ENCODE results near the gene IRF8.

The IRF8 gene

DNA sequence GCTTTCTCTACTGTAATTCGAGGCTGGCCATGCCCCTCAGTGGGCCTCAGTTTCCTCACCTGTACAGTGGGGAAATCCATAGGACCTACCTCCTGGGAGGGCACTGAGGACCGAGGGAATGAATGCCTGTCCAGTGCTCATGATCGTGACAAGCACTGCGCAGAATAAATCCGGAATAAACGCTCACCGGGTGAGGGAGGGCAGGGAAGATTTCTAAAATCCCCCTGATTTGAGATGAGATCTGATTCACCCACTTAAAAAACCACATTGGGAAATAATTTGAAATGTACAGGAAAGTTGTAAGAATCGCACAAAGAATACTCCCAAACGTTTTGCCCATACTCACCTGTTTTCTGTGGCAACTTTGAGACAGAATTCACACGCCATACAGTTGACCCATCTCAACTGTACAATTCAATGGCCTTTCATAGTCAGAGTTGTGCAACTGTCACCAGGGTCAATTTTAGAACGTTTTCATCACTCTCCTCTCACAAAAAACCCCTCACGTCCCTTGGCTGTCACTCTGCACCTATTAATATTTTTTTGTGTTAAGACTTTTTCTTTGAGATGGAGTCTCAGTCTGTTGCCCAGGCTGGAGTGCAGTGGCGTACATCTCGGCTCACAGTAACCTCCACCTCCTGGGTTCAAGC lies 49.8 kb downstream of the IRF8 start:
- no peak for DNase-seq (ENCODE audit: low read depth in 2 of 2)
- no peak overlapping the region for H3K4me3 ChIP-seq (replicated peaks in 1 of 2; ENCODE audit: low read depth in 2 of 2, low read length in 2 of 2)
- TF ChIP-seq, protein P1, sequence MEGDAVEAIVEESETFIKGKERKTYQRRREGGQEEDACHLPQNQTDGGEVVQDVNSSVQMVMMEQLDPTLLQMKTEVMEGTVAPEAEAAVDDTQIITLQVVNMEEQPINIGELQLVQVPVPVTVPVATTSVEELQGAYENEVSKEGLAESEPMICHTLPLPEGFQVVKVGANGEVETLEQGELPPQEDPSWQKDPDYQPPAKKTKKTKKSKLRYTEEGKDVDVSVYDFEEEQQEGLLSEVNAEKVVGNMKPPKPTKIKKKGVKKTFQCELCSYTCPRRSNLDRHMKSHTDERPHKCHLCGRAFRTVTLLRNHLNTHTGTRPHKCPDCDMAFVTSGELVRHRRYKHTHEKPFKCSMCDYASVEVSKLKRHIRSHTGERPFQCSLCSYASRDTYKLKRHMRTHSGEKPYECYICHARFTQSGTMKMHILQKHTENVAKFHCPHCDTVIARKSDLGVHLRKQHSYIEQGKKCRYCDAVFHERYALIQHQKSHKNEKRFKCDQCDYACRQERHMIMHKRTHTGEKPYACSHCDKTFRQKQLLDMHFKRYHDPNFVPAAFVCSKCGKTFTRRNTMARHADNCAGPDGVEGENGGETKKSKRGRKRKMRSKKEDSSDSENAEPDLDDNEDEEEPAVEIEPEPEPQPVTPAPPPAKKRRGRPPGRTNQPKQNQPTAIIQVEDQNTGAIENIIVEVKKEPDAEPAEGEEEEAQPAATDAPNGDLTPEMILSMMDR (IDR thresholded peaks at IDR 0.05; ENCODE audit: low read depth, low read length) = no peak

DNA sequence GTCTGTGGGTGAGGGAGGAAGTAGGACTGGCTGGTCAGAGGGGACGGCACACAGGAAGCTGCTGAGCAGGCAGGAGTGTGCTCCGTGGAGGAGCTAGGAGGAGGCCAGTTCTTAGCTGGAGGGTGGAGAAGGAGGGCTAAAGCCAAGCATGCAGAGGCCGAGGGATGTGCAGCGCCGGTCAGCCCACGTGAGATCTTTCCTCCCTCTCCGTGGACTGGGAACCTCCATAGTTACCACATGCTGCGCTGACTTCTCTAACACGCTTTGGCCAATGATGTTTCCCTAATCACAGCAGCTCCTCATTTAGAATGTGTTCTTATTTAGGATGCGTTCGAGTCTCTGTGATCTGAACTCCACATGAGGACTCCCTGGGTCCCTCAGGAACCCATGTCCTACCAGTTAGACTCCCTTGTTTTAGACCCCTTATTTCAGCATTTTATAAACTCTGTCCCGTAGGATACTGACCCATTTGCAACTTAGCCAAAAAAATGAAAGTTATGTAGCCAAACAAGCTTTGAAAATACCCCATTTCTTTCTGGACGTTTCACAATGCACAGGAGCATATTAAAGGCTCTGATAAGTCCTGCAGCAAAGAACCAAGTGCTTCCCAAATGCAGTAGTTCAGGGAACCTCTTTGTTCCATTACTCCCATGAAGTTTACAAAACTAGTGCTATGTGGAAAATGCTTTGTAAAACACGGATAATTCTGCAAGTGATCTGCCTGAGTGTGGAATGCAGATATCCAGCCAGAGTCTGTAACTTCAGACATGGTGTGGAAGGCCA lies 51.4 kb downstream of the IRF8 start:
- TF ChIP-seq, protein P1 (IDR thresholded peaks at IDR 0.05; ENCODE audit: low read depth, low read length) = no peak
- no peak for DNase-seq (ENCODE audit: low read depth in 2 of 2)

DNA sequence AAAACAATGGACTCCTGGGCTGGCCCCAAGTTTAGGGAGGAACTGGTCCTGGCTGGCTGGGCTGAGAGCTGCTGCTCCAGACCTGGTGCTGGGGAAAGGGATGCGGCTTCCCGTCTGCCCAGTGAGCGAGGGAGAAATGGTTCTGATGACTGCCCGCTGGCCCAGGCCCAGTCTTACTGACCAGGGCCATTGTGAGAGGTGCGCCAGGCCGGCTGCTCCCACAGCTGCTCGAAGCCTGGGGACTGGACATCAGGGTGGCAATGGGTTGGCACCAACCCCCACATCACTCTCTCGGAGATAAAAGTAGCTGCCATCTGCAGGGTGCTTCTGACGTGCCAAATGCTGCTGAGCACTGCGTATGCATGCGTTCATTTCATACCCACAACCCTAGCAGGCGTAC lies 53.2 kb downstream of the IRF8 start:
- no peak overlapping the region for H3K4me3 ChIP-seq (replicated peaks in 1 of 2; ENCODE audit: low read depth in 2 of 2, low read length in 2 of 2)
- TF ChIP-seq, protein P1 (IDR thresholded peaks at IDR 0.05; ENCODE audit: low read depth, low read length) = no peak
- no peak for DNase-seq (ENCODE audit: low read depth in 2 of 2)

More for the DNA sequence above, 51.4 kb downstream of the IRF8 start:
- no peak overlapping the region for H3K4me3 ChIP-seq (replicated peaks in 1 of 2; ENCODE audit: low read depth in 2 of 2, low read length in 2 of 2)

DNA sequence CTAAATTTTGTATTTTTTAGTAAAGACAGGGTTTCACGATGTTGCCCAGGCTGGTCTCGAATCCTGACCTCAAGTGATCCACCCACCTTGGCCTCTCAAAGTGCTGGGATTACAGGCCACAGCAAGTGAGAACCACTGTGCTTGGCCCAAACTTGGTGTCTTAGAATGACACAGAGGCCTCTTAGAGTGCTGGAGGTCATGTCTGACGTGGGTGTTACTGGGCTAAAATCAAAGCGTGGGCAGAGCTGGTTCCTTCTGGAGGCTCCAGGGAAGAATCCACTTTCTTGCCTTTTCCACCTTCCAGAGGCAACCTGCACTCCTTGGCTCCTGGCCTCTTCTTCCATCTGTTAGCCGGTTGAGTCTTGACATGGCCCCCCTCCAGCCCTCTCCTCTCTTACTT lies 53.8 kb downstream of the IRF8 start:
- no peak for DNase-seq (ENCODE audit: low read depth in 2 of 2)

DNA sequence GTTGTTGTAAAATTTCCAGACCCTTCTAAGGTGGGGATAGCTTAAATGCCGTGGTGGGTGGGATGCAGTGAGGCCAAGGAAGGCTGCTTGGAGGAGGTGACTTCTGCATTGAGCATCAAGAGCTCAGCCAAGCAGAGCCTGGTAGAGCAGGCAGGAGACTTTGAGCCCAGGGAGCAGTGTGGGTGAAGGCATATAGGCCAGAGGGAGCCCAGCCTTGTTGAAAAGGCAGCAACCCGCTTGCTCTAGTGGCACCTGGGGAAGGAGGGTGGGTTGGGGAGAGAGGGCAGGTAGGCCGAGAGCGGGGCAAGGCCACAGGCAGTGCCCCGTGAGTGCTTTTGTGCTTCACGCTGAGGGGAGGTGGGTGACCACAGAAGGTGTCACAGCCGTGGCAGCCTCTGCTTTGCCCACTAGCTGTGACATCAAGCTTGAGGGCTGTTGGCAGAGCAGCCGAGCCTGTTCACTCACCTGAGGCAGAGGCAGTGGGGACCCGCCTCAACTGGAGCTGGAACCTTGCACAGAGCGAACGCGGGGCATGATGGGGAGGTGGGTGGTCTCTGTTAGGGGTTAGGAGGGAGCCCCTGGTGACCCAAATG lies 56.1 kb downstream of the IRF8 start:
- TF ChIP-seq, protein P1 (IDR thresholded peaks at IDR 0.05; ENCODE audit: low read depth, low read length) = no peak
- DNase-seq (ENCODE audit: low read depth in 2 of 2) = no peak
- H3K4me3 ChIP-seq (replicated peaks in 1 of 2; ENCODE audit: low read depth in 2 of 2, low read length in 2 of 2) = no peak overlapping the region

More for the DNA sequence above, 53.8 kb downstream of the IRF8 start:
- no peak overlapping the region for H3K4me3 ChIP-seq (replicated peaks in 1 of 2; ENCODE audit: low read depth in 2 of 2, low read length in 2 of 2)
- TF ChIP-seq, protein P1 (IDR thresholded peaks at IDR 0.05; ENCODE audit: low read depth, low read length) = no peak

DNA sequence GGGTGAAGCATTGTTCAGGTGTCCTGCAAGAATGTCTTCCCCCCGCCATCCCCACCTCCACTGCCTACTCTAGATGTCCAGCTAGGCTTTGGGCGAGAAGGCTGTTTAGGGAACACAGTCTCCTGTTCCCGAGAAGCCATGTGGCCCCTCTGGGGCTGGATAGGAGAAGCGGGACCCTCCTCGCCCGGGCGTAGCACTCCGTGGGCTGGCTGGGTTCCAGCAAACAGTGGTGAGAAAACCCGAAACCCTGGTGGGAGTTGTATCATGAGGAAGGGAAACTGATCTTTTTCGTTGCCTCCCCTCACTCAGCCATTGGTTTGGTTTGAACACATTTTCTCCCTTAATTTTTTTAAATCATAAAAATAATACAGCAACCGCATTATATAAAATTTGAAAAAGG lies 56.6 kb downstream of the IRF8 start:
- DNase-seq (ENCODE audit: low read depth in 2 of 2) = no peak
- TF ChIP-seq, protein P1 (IDR thresholded peaks at IDR 0.05; ENCODE audit: low read depth, low read length) = no peak
- no peak overlapping the region for H3K4me3 ChIP-seq (replicated peaks in 1 of 2; ENCODE audit: low read depth in 2 of 2, low read length in 2 of 2)

Measured in cardiac fibroblast (primary cell).